ENCODE measurements around the gene SECTM1.

SECTM1 gene

GRCh38 chr17:82315703-82316358, 17.7 kb downstream of the SECTM1 start:
- no peak for DNase-seq (ENCODE audit: low spot score)

DNA sequence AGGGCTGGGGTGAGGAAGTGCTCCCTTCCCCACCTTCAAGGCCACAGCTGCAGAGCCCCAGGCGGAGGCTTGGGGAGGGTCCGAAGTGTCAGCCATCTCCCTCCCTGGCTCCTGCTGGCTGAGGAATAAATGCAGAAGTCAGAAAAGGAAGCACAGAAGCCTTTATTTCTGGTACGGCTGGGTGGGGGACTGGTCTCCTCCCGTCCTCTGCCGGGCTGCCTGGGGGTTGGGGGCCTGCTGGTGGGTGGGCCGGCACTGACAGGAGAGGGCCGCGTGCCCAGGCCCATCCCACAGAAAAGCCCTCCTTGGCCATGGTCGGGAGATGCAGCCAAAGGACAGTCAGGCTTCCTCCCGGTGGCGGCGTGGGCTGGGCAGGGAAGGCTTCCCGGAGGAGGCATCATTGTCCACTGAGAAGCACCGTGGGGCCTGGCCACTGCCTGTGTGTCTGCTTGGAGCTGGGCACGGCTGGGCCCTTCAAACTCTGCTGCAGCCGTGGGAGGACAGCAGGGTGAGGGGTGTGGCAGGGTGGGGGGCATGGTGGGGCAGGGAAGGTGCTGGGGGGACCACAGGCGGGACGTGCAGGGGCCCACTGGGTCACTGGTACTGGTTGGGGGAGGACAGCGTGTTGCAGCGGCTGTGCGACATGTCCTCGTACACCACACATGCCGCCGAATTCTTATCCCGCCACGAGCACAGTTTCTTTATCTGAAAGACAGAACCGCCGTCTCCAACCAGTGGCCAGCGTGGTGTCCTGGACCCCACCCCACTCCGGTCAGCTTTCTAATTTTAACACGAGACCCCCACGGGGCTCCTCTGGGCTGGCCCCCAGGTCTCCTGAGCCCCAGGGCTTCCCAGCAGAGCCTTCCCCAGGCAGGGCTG, 18.6 kb downstream of the SECTM1 start:
- no peak for DNase-seq (ENCODE audit: low spot score)

- no peak for DNase-seq (ENCODE audit: low spot score)
Observed at GRCh38 chr17:82314012-82314726, 19.4 kb downstream of the SECTM1 start.

DNA sequence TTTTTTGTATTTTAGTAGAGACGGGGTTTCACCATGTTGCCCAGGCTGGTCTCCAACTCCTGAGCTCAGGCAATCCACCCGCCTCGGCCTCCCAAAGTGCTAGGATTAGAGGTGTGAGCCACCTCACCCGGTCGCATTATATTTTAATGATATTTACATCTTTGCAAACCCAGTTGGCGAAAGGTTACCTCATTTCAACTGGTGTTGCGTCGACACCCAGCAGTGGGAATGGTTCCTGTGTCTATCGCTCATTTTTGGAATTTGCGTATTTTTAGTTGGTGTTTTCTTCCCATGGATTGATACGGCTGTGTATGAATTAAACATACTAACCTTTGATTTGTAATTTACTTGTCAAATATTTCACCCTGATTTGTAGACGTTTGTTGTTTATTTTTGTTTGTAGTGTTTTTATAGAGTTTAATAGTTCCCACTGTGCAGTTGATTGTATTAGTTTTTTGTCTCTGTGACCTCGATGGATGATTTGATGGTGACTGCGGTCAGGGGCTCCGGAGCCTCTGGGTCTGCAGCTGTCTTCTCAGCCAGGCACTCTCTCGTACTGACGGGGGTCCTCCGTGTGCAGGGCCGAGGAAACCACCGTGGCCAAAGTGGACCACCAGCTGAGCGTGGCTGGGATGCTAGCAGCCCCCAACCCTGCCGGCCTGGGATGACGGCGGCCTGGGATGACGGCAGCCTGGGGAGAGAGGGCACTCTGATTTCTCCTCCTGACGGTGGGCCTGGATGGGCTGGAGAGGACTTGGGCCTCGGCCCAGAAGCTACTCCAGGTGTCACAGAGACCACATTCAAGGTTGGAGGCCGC, 20.2 kb downstream of the SECTM1 start:
- DNase-seq (ENCODE audit: low spot score): no peak

DNA sequence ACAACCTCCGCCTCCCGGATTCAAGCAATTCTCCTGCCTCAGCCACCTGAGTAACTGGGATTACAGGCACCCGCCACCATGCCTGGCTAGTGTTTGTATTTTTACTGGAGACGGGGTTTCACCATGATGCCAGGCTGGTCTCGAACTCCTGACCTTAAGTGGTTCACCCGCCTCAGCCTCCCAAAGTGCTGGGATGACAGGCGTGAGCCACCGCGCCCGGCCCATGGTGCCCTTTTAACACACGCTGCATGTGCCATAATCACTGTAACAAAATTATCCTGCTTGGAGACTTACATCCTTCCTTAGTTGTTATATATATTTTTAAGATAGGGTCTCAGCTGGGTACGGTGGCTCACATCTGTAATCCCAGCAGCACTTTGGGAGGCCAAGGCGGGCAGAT, 21.6 kb downstream of the SECTM1 start:
- DNase-seq (ENCODE audit: low spot score): no peak

DNA sequence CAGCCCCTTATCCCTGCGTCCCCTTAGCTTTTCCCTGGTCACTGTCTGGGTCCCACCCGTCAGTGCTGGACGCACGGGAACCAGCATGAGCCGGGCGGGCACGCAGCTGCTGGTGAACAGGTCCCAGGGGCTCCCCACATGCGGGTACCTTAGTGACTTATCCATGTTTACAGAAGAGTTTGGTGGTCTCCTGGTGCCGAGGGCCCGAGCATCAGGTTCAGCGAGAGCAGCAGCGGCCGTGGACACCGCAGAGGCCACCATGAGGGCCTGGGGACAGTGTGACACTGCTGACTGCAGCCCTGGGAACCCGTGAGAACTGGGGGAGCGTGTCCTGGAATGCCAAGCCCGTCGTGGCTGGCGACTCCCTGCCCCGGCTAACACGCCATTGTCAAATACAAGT, 22.7 kb downstream of the SECTM1 start:
- no peak for DNase-seq (ENCODE audit: low spot score)

GRCh38 chr17:82309656-82310570, 23.7 kb downstream of the SECTM1 start:
- no peak for DNase-seq (ENCODE audit: low spot score)

GRCh38 chr17:82305727-82306300, 27.8 kb downstream of the SECTM1 start:
- no peak for DNase-seq (ENCODE audit: low spot score)

DNA sequence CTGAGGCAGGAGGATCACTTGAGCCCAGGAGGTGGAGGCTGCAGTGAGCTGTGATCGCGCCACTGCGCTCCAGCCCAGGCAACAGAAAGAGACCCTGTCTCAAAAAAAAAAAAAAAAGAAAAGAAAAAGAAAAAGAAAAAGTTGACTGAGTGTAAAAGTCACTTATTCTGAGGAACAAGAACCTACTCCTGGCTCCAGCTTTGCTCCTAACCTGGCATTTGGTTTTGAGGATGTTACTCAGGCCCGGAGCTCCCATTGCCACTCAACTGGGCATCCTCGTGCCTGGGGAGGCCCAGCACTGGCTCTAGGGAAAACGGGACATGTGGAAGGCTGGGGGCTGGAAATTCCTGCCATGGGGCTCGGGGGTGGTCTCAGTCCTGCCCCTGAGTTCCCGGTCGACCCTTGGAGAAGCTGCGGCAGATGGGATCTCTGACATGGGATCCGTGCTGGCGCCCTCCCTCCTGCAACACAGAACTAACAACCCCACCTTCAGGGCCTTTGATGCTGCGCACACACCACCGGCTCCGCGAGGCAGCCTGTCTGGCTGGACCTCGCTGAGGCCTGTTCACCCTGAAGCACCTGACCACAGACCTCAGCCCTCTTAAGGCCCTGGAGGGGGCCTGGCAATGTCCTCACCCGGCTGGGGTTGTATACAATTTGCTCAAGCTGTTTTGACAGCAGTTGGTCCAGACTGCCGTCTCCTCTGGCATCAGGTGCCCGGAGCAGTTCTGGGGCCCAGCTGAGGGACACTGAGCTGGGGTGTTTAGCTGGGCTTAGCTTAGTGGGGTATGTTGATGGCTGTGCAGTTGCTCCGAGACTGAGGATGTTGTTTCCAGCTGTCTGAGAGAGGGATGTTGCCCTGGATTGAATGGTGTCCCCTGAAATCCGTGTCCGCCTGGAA, 28.5 kb downstream of the SECTM1 start:
- DNase-seq (ENCODE audit: low spot score): no peak

- DNase-seq (ENCODE audit: low spot score): no peak
Observed at GRCh38 chr17:82303944-82304808, 29.4 kb downstream of the SECTM1 start.

DNA sequence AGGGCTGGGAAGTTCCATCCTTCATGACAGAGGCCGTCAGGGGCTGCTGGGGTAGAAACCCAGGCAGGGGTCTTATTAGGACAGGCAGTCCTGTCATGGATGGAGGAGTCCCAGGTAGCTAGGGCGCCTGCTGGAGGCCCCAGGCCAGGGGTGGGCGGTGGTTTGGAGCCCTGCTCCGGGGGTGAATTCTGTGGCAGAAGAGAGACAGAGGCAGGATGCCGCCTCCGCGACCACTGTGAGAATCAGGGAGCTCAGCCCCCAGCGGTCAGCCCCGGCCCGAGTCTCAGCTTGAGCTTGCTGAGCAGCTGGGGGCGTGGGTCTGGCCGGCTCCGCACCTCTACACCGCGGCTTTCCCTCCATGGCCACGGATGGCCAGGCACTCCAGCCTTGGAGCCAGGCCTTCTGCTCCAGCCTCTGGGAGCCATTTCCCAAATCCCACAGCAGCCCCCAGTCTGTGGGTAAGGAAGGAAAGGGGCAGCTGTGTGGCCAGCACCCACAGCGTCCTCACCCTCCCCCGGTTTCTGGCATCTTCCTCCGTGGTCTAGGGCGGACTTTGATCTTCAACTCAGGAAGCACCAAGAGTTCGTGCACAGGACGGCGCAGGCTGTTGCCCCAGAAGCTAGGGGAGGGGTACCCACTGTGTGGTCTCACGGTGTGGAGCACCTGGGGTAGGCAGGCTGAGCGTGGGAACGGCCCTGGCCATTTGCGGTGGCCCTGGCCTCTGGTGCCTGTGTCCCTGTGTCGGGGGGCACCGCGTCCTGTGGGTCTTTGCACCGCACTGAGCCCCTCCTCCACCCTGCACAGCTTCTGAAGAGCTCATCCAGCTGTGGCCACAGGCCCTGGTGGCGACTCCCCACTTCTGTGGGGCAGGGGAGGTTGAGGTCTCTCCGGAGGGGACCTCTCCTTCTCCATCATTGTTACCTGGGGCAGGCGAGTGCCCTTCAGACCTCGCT, 30.3 kb downstream of the SECTM1 start:
- no peak for DNase-seq (ENCODE audit: low spot score)

DNA sequence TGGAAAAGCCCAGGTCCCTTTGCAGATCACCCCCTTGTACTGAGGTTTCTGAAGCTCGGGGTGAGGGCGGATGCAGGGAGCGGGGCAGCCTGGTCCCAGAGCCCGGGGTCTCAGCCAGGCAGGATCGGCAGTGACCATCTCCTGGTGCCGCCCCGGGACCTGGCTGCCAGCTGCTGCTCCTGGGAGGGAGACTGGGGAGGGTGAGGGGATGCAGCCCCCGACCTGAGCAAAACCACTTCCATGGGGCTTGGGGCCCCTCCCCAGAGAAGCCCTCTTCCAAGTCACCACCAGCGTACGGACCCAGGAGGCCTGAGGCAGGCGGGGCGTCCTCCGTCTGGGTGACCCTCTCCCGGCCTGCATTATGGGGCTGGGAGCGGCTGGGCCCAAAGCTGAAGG, 31.0 kb downstream of the SECTM1 start:
- DNase-seq (ENCODE audit: low spot score): no peak

DNA sequence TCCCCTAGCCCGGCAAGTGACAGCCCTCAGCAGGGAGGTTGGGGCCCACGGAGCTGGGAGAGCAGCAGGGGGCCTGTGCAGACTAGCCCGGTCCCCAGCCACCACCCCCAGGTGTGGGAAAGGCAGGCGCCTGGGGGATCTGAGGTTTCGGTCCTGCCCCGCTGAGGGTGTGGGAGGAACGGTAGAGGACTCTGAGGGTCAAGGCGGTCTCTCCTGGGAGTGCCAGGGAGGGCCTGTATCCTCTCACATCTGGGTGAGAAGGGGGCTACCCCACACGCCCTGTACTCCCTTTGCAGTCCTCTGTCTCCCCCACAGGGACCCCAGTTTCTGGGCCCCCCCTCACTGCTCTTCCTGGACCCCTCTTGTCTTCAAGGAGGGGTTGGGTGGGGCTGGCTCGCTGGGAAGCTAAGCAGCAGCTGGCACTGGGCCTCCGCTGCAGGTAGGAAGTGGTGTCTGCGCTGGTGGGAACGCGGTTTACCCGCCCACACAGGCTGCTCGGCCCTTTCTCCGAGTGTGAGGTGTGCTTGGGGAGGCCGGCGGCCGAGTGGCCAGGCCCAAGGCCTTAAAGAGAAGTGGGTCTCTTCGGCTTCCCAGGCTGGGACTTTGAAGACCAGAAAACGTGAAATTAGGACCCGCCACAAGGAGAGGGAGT, 31.5 kb downstream of the SECTM1 start:
- DNase-seq (ENCODE audit: low spot score): no peak

DNA sequence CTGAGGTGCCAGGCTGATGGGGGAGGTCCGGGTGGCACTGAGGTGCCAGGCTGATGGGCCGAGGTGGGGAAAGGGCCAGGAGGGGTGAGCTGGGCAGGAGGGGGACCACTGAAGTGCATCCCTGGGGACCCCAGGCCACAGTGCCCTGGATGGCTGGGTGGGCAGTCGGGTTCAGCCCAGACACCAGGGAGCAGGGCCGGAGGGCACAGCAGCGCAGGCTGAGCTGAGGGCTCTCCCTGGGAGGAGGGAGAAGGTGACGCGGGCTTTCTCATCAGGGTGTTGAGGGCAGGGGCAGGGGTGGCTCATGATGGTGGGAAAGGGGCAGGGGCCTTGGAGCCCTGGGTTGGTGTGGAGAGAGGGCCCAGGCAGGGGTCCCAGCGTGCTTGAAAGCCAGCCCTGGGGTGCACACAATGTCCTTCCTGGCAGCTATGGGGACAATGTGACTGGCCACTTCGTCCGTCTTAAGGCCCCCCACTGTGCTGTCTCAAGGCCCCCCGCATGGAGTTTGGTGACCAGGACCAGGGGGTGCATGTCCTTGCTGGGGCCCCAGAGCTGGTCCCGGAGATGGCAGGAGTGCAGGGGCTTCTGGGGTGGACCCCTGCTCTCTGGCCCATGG, 32.2 kb downstream of the SECTM1 start:
- no peak for DNase-seq (ENCODE audit: low spot score)

- peak; percentile 84 for DNase-seq (ENCODE audit: low spot score)
Observed at GRCh38 chr17:82300707-82301270, 32.8 kb downstream of the SECTM1 start.

- no peak for DNase-seq (ENCODE audit: low spot score)
Observed at GRCh38 chr17:82300228-82300627, 33.3 kb downstream of the SECTM1 start.
